ENCODE results near the gene PCBP1. TPM values are rescaled to one million over a fixed set of nuclear protein-coding genes. Genes with fewer than 3 reads are reported as not detected.
A peak's percentile ranks its signal among the peaks of the same experiment; 100 is the strongest.

The PCBP1 gene
- total RNA-seq = 298 TPM
- polyA plus RNA-seq (ENCODE audit: insufficient read depth, low read depth, low replicate concordance) = 224 TPM
- long read RNA-seq, donor 1, transcript PCBP1-201 (1 exons, 1,750 nt) = major isoform, 391 of 391 reads
- long read RNA-seq, donor 1, partial matches to known transcripts = 0 of 391 reads
- long read RNA-seq, donor 1, other reads (novel, unspliced or antisense) = 0 of 391 reads
- long read RNA-seq, donor 2, transcript PCBP1-201 (1 exons, 1,750 nt) = major isoform, 309 of 309 reads
- long read RNA-seq, donor 2, partial matches to known transcripts = 0 of 309 reads
- long read RNA-seq, donor 2, other reads (novel, unspliced or antisense) = 0 of 309 reads
- long read RNA-seq, donor 3, transcript PCBP1-201 (1 exons, 1,750 nt) = major isoform, 482 of 482 reads
- long read RNA-seq, donor 3, partial matches to known transcripts = 0 of 482 reads
- long read RNA-seq, donor 3, other reads (novel, unspliced or antisense) = 0 of 482 reads
- long read RNA-seq, donor 4, transcript PCBP1-201 (1 exons, 1,750 nt) = major isoform, 320 of 320 reads
- long read RNA-seq, donor 4, partial matches to known transcripts = 0 of 320 reads
- long read RNA-seq, donor 4, other reads (novel, unspliced or antisense) = 0 of 320 reads
- long read RNA-seq, donor 5, transcript PCBP1-201 (1 exons, 1,750 nt) = major isoform, 36 of 36 reads
- long read RNA-seq, donor 5, partial matches to known transcripts = 0 of 36 reads
- long read RNA-seq, donor 5, other reads (novel, unspliced or antisense) = 0 of 36 reads
- long read RNA-seq, donor 6, transcript PCBP1-201 (1 exons, 1,750 nt) = major isoform, 226 of 226 reads
- long read RNA-seq, donor 6, partial matches to known transcripts = 0 of 226 reads
- long read RNA-seq, donor 6, other reads (novel, unspliced or antisense) = 0 of 226 reads
- long read RNA-seq, donor 7, transcript PCBP1-201 (1 exons, 1,750 nt) = major isoform, 303 of 303 reads
- long read RNA-seq, donor 7, partial matches to known transcripts = 0 of 303 reads
- long read RNA-seq, donor 7, other reads (novel, unspliced or antisense) = 0 of 303 reads
- long read RNA-seq, donor 8, transcript PCBP1-201 (1 exons, 1,750 nt) = major isoform, 377 of 377 reads
- long read RNA-seq, donor 8, partial matches to known transcripts = 0 of 377 reads
- long read RNA-seq, donor 8, other reads (novel, unspliced or antisense) = 0 of 377 reads
- long read RNA-seq, donor 9, transcript PCBP1-201 (1 exons, 1,750 nt) = major isoform, 173 of 173 reads
- long read RNA-seq, donor 9, partial matches to known transcripts = 0 of 173 reads
- long read RNA-seq, donor 9, other reads (novel, unspliced or antisense) = 0 of 173 reads
- long read RNA-seq, donor 10, transcript PCBP1-201 (1 exons, 1,750 nt) = major isoform, 459 of 459 reads
- long read RNA-seq, donor 10, partial matches to known transcripts = 0 of 459 reads
- long read RNA-seq, donor 10, other reads (novel, unspliced or antisense) = 0 of 459 reads

DNA sequence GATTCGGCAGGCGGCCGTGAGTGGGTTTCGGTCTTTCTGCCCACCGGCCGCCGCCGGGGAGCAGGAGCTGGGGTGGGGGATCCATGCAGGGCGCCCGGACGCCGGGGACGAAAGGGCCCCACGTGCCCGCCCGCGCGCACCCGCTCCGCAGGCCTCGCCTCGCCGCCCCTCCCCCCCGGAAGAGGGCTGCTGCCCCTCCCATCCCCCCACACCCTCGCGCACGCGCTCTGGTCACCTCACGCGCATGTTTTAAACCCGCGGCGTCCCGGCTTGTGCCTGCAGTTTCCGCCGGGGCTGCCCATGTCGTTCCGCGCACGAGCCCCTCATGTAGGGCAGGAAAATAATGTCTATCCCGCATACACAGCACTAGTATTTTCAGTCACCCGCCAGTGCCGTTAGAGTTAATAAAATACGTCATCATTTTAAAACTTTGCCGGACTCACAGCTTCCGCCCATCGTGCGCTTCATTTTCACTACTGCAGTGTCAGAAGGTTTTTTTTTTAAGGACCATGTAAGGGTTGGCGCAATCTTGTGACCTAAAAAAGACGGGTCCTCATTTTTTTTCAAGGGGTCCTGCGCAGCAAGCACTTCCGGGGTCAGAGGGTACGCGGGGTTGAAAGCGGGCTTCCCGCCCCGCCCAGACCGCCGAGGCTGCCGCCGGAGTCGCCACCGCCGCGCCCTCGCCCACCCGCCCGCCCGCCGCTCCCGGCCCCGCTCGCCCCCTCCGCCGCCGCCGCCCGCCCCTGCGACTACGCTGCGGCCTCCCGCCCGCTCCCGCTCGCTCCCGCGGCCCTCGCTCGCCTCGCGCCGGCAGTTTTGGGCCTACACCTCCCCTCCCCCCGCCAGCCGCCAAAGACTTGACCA, at the start of gene PCBP1:
Gene PCBP1 (plus strand): TSS at position 640 of the 864 bp plus-strand sequence. CDS start 267 bp downstream, outside the sequence.
- Histone ChIP-seq H3K4me1 (ENCODE audit: control insufficient read depth in 2 of 3, insufficient read depth in 2 of 3, low read depth in 1 of 3, low read length in 3 of 3) (peaks cover 13 to 38% (median 14%) of the 10 kb centered on the region in 3 donors), H3K27me3 (ENCODE audit: control insufficient read depth, insufficient read depth, low read length) (no peaks in the 10 kb centered on the region), H3K4me3 (ENCODE audit: low read length in 3 of 3) (peak within 1 kb of the TSS; percentile 97 to 98 (median 98)), H3K36me3 (ENCODE audit: control insufficient read depth in 2 of 3, insufficient read depth in 3 of 3, low read length in 3 of 3) (peaks cover 0 to 15% (median 8%) of the 10 kb centered on the region in 3 donors), H3K9me3 (ENCODE audit: control insufficient read depth in 2 of 3, insufficient read depth in 1 of 3, low read length in 3 of 3) (no peaks in the 10 kb centered on the region), H3K27ac (ENCODE audit: low read depth in 2 of 2, low read length in 2 of 2) (peak within 1 kb of the TSS; percentile 100), H3K9ac (ENCODE audit: low read length in 3 of 3) (peak within 1 kb of the TSS; percentile 97 to 100 (median 97))
- TF ChIP-seq, protein P1, sequence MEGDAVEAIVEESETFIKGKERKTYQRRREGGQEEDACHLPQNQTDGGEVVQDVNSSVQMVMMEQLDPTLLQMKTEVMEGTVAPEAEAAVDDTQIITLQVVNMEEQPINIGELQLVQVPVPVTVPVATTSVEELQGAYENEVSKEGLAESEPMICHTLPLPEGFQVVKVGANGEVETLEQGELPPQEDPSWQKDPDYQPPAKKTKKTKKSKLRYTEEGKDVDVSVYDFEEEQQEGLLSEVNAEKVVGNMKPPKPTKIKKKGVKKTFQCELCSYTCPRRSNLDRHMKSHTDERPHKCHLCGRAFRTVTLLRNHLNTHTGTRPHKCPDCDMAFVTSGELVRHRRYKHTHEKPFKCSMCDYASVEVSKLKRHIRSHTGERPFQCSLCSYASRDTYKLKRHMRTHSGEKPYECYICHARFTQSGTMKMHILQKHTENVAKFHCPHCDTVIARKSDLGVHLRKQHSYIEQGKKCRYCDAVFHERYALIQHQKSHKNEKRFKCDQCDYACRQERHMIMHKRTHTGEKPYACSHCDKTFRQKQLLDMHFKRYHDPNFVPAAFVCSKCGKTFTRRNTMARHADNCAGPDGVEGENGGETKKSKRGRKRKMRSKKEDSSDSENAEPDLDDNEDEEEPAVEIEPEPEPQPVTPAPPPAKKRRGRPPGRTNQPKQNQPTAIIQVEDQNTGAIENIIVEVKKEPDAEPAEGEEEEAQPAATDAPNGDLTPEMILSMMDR (IDR thresholded peaks at IDR 0.05; ENCODE audit: borderline replicate concordance, extremely low read depth, insufficient read depth) = no peak
- peak; percentile 95 to 99 (median 96) for DNase-seq
- intact Hi-C loops (cut with DNase I) = no loop called here
- no peak for FAIRE-seq

DNA sequence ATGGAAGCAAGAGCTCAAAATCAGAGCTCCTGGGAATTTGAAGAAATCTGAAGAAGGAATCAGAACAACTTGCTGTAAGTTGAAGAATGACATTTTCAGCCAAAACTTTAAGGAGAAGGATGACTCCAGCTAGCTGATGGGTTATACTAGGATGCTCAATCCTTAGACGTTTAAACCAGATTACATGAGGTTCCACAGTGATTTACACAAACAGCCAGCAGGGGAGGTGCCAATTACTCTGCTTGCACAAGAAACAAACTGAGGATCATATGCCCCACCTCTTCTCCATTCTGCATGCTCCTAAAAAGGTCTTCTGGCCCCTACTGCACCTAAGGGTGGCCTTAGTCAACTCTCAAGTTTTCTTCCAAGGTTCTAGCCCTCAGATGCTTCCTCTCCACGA, 47.9 kb upstream of the PCBP1 start:
- Histone ChIP-seq H3K4me3 (ENCODE audit: low read length in 3 of 3) (no peak overlapping the region), H3K9me3 (ENCODE audit: control insufficient read depth in 2 of 3, insufficient read depth in 1 of 3, low read length in 3 of 3) (no peaks in the 10 kb centered on the region), H3K9ac (ENCODE audit: low read length in 3 of 3) (no peak overlapping the region), H3K4me1 (ENCODE audit: control insufficient read depth in 2 of 3, insufficient read depth in 2 of 3, low read depth in 1 of 3, low read length in 3 of 3) (peaks cover 0 to 5% (median 4%) of the 10 kb centered on the region in 3 donors), H3K27ac (ENCODE audit: low read depth in 2 of 2, low read length in 2 of 2) (no peak overlapping the region), H3K36me3 (ENCODE audit: control insufficient read depth in 2 of 3, insufficient read depth in 3 of 3, low read length in 3 of 3) (no peaks in the 10 kb centered on the region), H3K27me3 (ENCODE audit: control insufficient read depth, insufficient read depth, low read length) (no peaks in the 10 kb centered on the region)
- DNase-seq (no peak), FAIRE-seq (no peak)
- TF ChIP-seq, protein P1 (IDR thresholded peaks at IDR 0.05; ENCODE audit: borderline replicate concordance, extremely low read depth, insufficient read depth) = no peak
- intact Hi-C loops (cut with DNase I) = no loop called here

DNA sequence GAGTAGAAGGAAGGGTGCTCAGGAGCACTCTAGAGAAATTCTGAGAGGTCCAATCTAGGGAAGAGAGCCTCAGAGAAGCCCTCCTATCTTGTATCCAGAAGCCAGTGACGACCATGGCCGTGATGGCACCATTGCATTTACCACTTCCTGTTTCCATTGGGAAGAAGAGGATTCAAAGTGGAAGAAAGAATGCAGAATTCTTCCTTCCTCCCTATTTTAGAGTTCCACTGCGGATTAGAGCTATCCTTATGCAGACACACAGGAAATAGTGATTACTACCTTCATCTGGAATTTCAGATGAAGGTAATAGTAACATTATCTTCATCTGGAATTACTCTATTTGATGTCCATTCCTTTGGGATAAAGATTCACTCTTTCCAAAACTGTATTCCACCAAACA, 45.6 kb upstream of the PCBP1 start:
- no peak overlapping the region for H3K4me3 ChIP-seq (ENCODE audit: low read length in 3 of 3)
- H3K36me3 ChIP-seq (ENCODE audit: control insufficient read depth in 2 of 3, insufficient read depth in 3 of 3, low read length in 3 of 3) = peaks cover 0 to 7% (median 2%) of the 10 kb centered on the region in 3 donors
- no peaks in the 10 kb centered on the region for H3K9me3 ChIP-seq (ENCODE audit: control insufficient read depth in 2 of 3, insufficient read depth in 1 of 3, low read length in 3 of 3)
- no peaks in the 10 kb centered on the region for H3K27me3 ChIP-seq (ENCODE audit: control insufficient read depth, insufficient read depth, low read length)
- H3K27ac ChIP-seq (ENCODE audit: low read depth in 2 of 2, low read length in 2 of 2) = no peak overlapping the region
- H3K4me1 ChIP-seq (ENCODE audit: control insufficient read depth in 2 of 3, insufficient read depth in 2 of 3, low read depth in 1 of 3, low read length in 3 of 3) = peaks cover 0 to 5% (median 0%) of the 10 kb centered on the region in 3 donors
- FAIRE-seq = no peak
- H3K9ac ChIP-seq (ENCODE audit: low read length in 3 of 3) = no peak overlapping the region
- TF ChIP-seq, protein P1 (IDR thresholded peaks at IDR 0.05; ENCODE audit: borderline replicate concordance, extremely low read depth, insufficient read depth) = no peak
- DNase-seq = no peak
- intact Hi-C loops (cut with DNase I) = no loop called here
